Hepatocyte (in vitro differentiated cells): ENCODE measurements around the gene OR4N5. TPM values are rescaled to one million over a fixed set of nuclear protein-coding genes. Genes with fewer than 3 reads are reported as not detected.
"Not testable (repeated sequence)": the region's sequence is repeated elsewhere in the genome, so short reads cannot be mapped to it uniquely, and the experiment has no call there.

ENCODE experiments used
- DNase-seq: peaks from one replicate; pipeline ENCODE4 v3.0.0-alpha.2; 2016; ENCODE audit warnings: low spot score
- H2AFZ ChIP-seq: fragments of 200-600 bp; sonication (generic); 2 replicates; pipeline ENCODE4 v1.6.0; 2016; ENCODE audit warnings: antibody characterized with exemption, mild to moderate bottlenecking
- H3K27ac ChIP-seq: fragments of 200-600 bp; sonication (generic); 2 replicates; pipeline ENCODE4 v1.5.1; 2016; ENCODE audit warnings: mild to moderate bottlenecking
- H3K27me3 ChIP-seq: fragments of 200-600 bp; sonication (generic); 2 replicates; pipeline ENCODE4 v1.6.1; 2016
- H3K36me3 ChIP-seq: fragments of 200-600 bp; sonication (generic); replicated peaks from 2 replicates; pipeline ENCODE4 v1.5.1; 2016; ENCODE audit warnings: low read depth; ENCODE audit not compliant: insufficient read depth
- H3K4me1 ChIP-seq: fragments of 200-600 bp; sonication (generic); 2 replicates; pipeline ENCODE4 v1.5.1; 2016; ENCODE audit warnings: mild to moderate bottlenecking, moderate library complexity; ENCODE audit not compliant: insufficient read depth
- H3K4me2 ChIP-seq: fragments of 200-600 bp; sonication (generic); 2 replicates; pipeline ENCODE4 v1.6.0; 2016
- H3K4me3 ChIP-seq: fragments of 200-600 bp; sonication (generic); 2 replicates; pipeline ENCODE4 v1.5.1; 2016; ENCODE audit warnings: mild to moderate bottlenecking
- H3K79me2 ChIP-seq: fragments of 200-600 bp; sonication (generic); 2 replicates; pipeline ENCODE4 v1.6.0; 2017; ENCODE audit warnings: mild to moderate bottlenecking
- H3K9me2 ChIP-seq: fragments of 200-600 bp; sonication (generic); replicated peaks from 2 replicates; pipeline ENCODE4 v1.6.0; 2017; ENCODE audit warnings: mild to moderate bottlenecking; ENCODE audit not compliant: insufficient read depth
- H3K9me3 ChIP-seq: fragments of 200-600 bp; sonication (generic); 2 replicates; pipeline ENCODE4 v1.5.1; 2016; ENCODE audit warnings: low read depth, mild to moderate bottlenecking
- H4K20me1 ChIP-seq: fragments of 200-600 bp; sonication (generic); 2 replicates; pipeline ENCODE4 v1.6.0; 2016; ENCODE audit warnings: mild to moderate bottlenecking; ENCODE audit not compliant: insufficient read depth, poor library complexity, severe bottlenecking
- EZH2 ChIP-seq: fragments of 200-600 bp; sonication (generic); IDR thresholded peaks from 2 replicates; pipeline ENCODE4 v1.6.1; 2016; ENCODE audit warnings: antibody characterized with exemption, mild to moderate bottlenecking, borderline replicate concordance
- EZH2phosphoT487 ChIP-seq: fragments of 200-600 bp; sonication (generic); IDR thresholded peaks from one replicate; pipeline ENCODE4 v1.6.1; 2018; ENCODE audit warnings: antibody characterized with exemption, mild to moderate bottlenecking, low read depth, moderate library complexity; ENCODE audit not compliant: unreplicated experiment, severe bottlenecking
- WGBS: methylation state at CpG from one replicate; pipeline ENCODE4 v1.1.6; 2016; ENCODE audit warnings: low lambda C conversion rate; ENCODE audit errors: missing lambda C conversion rate; 5-methylcytosine and 5-hydroxymethylcytosine counted together
- polyA plus RNA-seq: library from polyadenylated mRNA; unstranded; fragments of >200 nt; fragmentation: Nextera tagmentation; extraction: Ambion mirVana; gene quantifications from 2 replicates; pipeline ENCODE4 v1.2.1, GENCODE V29; 2016
- total RNA-seq: library from RNA; depleted of rRNA; stranded (reverse); fragments of >200 nt; gene quantifications from 2 replicates; pipeline ENCODE4 v1.2.3, GENCODE V29; 2014
- TF ChIP-seq, protein P1 (sequence below): fragments of 200-600 bp; sonication (generic); IDR thresholded peaks from 2 replicates; pipeline ENCODE4 v1.5.1; 2016; ENCODE audit warnings: antibody characterized with exemption, mild to moderate bottlenecking; ENCODE audit not compliant: poor library complexity

Gene OR4N5, protein sequence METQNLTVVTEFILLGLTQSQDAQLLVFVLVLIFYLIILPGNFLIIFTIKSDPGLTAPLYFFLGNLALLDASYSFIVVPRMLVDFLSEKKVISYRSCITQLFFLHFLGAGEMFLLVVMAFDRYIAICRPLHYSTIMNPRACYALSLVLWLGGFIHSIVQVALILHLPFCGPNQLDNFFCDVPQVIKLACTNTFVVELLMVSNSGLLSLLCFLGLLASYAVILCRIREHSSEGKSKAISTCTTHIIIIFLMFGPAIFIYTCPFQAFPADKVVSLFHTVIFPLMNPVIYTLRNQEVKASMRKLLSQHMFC
- not detected in 2 replicates for total RNA-seq
- polyA plus RNA-seq, result not detected in 2 replicates

DNA sequence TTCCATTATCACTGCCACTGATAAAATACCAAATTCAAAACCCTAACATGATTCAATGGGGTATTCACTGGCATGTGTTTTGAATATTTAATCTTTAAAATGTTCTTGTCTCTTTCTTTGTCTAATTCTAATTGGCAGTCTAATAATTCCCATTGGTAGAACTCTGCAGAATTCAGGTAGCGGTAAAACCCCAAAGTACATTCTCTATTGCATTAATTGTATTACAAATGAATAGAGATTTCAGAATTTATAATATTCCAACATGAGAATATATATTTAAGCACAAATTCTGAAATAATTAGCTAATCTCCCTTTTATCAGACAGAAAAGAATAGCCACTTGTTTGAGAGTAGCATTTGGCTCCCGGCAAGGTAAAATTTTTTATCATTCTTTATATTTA, at the start of gene OR4N5:
OR4N5 (plus strand) TSS at position 301 of the 400 bp plus-strand sequence. CDS start 4,916 bp downstream, outside the sequence.
- no peaks in the 10 kb centered on the region for H3K9me2 ChIP-seq
- H3K79me2 ChIP-seq, result no peaks in the 10 kb centered on the region
- no peak within 1 kb of the TSS for H3K4me3 ChIP-seq
- 69% methylated on average over 2 of the region's 2 CpGs for WGBS
- DNase-seq, result no peak
- no peaks in the 10 kb centered on the region for H3K27me3 ChIP-seq
- H3K4me2 ChIP-seq, result no peak within 1 kb of the TSS
- no peaks in the 10 kb centered on the region for H4K20me1 ChIP-seq
- no peak within 1 kb of the TSS for H2AFZ ChIP-seq
- H3K4me1 ChIP-seq, result no peaks in the 10 kb centered on the region
- peaks cover 9% of the 10 kb centered on the region for H3K9me3 ChIP-seq
- TF ChIP-seq EZH2phosphoT487, result no peak
- no peak for TF ChIP-seq EZH2
- TF ChIP-seq, protein P1, sequence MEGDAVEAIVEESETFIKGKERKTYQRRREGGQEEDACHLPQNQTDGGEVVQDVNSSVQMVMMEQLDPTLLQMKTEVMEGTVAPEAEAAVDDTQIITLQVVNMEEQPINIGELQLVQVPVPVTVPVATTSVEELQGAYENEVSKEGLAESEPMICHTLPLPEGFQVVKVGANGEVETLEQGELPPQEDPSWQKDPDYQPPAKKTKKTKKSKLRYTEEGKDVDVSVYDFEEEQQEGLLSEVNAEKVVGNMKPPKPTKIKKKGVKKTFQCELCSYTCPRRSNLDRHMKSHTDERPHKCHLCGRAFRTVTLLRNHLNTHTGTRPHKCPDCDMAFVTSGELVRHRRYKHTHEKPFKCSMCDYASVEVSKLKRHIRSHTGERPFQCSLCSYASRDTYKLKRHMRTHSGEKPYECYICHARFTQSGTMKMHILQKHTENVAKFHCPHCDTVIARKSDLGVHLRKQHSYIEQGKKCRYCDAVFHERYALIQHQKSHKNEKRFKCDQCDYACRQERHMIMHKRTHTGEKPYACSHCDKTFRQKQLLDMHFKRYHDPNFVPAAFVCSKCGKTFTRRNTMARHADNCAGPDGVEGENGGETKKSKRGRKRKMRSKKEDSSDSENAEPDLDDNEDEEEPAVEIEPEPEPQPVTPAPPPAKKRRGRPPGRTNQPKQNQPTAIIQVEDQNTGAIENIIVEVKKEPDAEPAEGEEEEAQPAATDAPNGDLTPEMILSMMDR, result no peak
- H3K36me3 ChIP-seq, result no peaks in the 10 kb centered on the region
- H3K27ac ChIP-seq, result no peak within 1 kb of the TSS

DNA sequence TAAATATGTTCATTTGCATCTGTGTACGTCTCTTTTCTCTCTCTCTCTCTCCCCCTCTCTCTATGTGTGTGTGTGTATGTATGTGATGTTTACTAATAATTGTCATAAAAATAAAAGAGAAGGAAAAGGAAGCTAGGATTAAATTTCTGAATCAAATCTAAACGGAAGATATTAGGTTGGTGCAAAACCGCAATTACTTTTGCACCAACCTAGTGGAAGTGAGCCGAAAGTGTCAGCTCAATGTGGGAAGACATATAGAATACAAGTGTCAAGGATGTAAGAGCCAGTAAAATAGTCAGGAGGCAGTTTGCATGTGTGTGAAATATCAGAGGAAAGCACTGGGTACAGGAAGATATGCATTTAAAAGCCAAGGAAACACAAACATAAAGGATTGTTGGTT, 46.6 kb upstream of the OR4N5 start:
- no peak overlapping the region for H3K4me3 ChIP-seq
- H2AFZ ChIP-seq, result no peak overlapping the region
- H3K27me3 ChIP-seq, result no peaks in the 10 kb centered on the region
- no peaks in the 10 kb centered on the region for H3K9me3 ChIP-seq
- WGBS, result 53% methylated on average over 4 of the region's 4 CpGs
- no peak overlapping the region for H3K4me2 ChIP-seq
- no peak overlapping the region for H3K27ac ChIP-seq
- TF ChIP-seq EZH2phosphoT487 (no peak), EZH2 (no peak)
- TF ChIP-seq, protein P1, result no peak
- no peaks in the 10 kb centered on the region for H4K20me1 ChIP-seq
- H3K36me3 ChIP-seq, result no peaks in the 10 kb centered on the region
- no peaks in the 10 kb centered on the region for H3K9me2 ChIP-seq
- no peak for DNase-seq
- H3K79me2 ChIP-seq, result no peaks in the 10 kb centered on the region
- no peaks in the 10 kb centered on the region for H3K4me1 ChIP-seq

DNA sequence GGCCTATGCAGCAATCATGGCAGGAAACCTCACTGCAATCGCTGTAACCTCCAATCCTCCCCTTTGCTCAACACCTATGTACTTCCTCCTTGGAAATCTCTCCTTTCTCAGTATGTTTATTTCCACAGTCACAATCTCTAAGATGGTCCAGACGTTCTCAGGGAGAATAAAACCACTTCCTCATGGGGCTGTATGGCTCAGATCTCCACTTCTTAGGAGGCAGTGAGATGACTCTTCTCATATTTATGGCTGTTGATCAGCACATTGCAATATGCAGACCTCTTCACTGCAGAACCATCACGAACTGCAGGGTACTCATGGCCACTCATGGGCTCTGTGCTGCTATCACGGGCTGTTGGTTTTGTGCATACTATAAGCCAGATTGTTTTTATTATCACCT, 45.2 kb upstream of the OR4N5 start:
- Histone ChIP-seq H3K9me3 (no peaks in the 10 kb centered on the region), H3K4me2 (no peak overlapping the region), H4K20me1 (no peaks in the 10 kb centered on the region), H3K27ac (no peak overlapping the region), H3K79me2 (no peaks in the 10 kb centered on the region), H3K27me3 (no peaks in the 10 kb centered on the region), H3K4me1 (no peaks in the 10 kb centered on the region), H3K9me2 (no peaks in the 10 kb centered on the region), H3K36me3 (no peaks in the 10 kb centered on the region), H3K4me3 (no peak overlapping the region), H2AFZ (no peak overlapping the region)
- WGBS, result 39% methylated on average over 4 of the region's 4 CpGs
- TF ChIP-seq EZH2 (no peak), EZH2phosphoT487 (no peak)
- TF ChIP-seq, protein P1, result no peak
- DNase-seq, result no peak

DNA sequence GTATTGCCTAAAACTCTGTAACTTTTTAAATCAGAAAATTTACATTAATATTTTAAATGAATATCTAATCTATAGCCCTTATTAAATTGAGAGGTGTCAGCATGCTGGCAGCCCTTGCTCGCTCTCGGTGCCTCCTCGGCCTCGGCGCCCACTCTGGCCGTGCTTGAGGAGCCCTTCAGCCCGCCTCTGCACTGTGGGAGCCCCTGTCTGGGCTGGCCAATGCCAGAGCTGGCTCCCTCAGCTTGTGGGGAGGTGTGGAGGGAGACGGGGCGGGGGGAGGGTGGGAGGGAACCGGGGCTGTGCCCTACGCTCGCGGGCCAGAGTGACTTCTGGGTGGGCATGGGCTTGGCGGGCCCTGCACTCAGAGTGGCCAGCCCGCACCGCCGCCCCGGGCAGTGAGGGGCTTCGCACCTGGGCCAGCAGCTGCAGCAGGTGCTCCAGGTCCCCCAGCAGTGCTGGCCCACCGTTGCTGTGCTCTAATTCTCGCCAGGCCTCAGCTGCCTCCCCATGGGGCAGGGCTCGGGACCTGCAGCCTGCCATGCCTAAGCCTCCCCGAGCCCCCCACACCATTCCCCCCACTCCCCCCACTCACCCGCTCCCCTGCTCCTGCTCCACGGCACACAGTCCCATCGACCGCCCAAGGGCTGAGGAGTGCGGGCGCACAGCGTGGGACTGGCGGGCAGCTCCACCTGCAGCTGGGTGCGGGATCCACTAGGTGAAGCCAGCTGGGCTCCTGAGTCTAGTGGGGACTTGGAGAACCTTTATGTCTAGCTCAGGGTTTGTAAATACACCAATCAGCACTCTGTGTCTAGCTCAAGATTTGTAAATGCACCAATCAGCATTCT, 39.5 kb upstream of the OR4N5 start:
- not testable (repeated sequence) for H3K36me3 ChIP-seq, H3K4me3 ChIP-seq, H4K20me1 ChIP-seq, H3K4me2 ChIP-seq, H3K4me1 ChIP-seq, H3K9me2 ChIP-seq, DNase-seq, H2AFZ ChIP-seq, H3K9me3 ChIP-seq, H3K27me3 ChIP-seq, H3K27ac ChIP-seq, H3K79me2 ChIP-seq
- 83% methylated on average over 19 of the region's 32 CpGs for WGBS
